Adrenal gland (tissue), 12 donors: ENCODE data around the gene CLDN5. TPM values are rescaled to one million over a fixed set of nuclear protein-coding genes. Genes with fewer than 3 reads are reported as not detected.

Experiments
- DNase-seq, 7 donors: peaks; one replicate each; pipeline ENCODE4 v3.0.0-alpha.2; 2019 to 2020
- H3K27ac ChIP-seq, 5 donors: fragments of 200-600 bp; sonication (generic) in 4 of 5; 1 replicate in 3 of 5; 2 replicates in 2 of 5; pipeline versions ENCODE4 v1.5.1 to v1.8.0; 2016 to 2020; ENCODE audit warnings: mild to moderate bottlenecking in 1 of 5
- H3K27me3 ChIP-seq: fragments of 200-600 bp; 2 replicates; pipeline ENCODE4 v1.8.0; 2021
- H3K36me3 ChIP-seq, 2 donors: fragments of 200-600 bp; replicated peaks in 1 of 2; 1 replicate in 1 of 2; 2 replicates in 1 of 2; pipeline versions ENCODE4 v1.5.1 to v1.8.0; 2018 to 2022
- H3K4me1 ChIP-seq, 2 donors: fragments of 200-600 bp; replicated peaks in 1 of 2; 1 replicate in 1 of 2; 2 replicates in 1 of 2; pipeline versions ENCODE4 v1.5.1 to v1.8.0; 2018 to 2021
- H3K4me3 ChIP-seq, 4 donors: fragments of 200-600 bp; sonication (generic) in 3 of 4; one replicate each; pipeline ENCODE4 v1.5.1; 2016 to 2018
- H3K9me3 ChIP-seq, 3 donors: fragments of 200-600 bp; sonication (generic) in 1 of 3; replicated peaks in 1 of 3; 1 replicate in 2 of 3; 2 replicates in 1 of 3; pipeline versions ENCODE4 v1.5.1 to v1.8.0; 2016 to 2021
- POLR2A ChIP-seq, 2 donors: fragments of 450-650 bp; IDR thresholded peaks; one replicate each; pipeline ENCODE4 v1.6.1; 2017; ENCODE audit warnings: antibody characterized with exemption in 2 of 2, mild to moderate bottlenecking in 2 of 2, moderate library complexity in 1 of 2
- WGBS, 4 donors: extraction: QIAGEN DNeasy Blood & Tissue Kit in 2 of 4; methylation state at CpG; one replicate each; pipeline versions ENCODE4 v1.1.5 to v1.1.7; 2013 to 2017; 5-methylcytosine and 5-hydroxymethylcytosine counted together
- intact Hi-C, 2 donors: fragments of 100-400 bp; cut with DNase I; formaldehyde crosslinking; loops; one replicate each; pipeline versions ENCODE4 v1.14.1 to v1.15.0; 2022 to 2023
- polyA plus RNA-seq, 3 donors: library from polyadenylated mRNA; stranded (reverse); fragments of 200-250 nt in 2 of 3; fragments of 350-450 nt in 1 of 3; fragmentation: Illumina TruSeq in 1 of 3; extraction: RNeasy Lipid Tissue Mini Kit (QIAGEN cat#74804) in 1 of 3; gene quantifications; one replicate each; pipeline ENCODE4 v1.2.3, GENCODE V29; 2013 to 2014
- total RNA-seq, 9 donors: library from RNA; depleted of rRNA in 4 of 9; stranded (reverse); fragments of >200 nt in 4 of 9; fragments of 120-200 nt in 1 of 9; fragmentation: NEBNext Ultra II Directional in 1 of 9; extraction: Animal tissue kit (Norgen Biotek cat#: 25700) in 1 of 9; gene quantifications; one replicate each; pipeline versions ENCODE4 v1.1.0 to v1.2.4, GENCODE V29; 2013 to 2023
- TF ChIP-seq, protein P1 (sequence below), 6 experiments: fragments of 450-650 bp in 4 of 6; fragments of 200-600 bp in 2 of 6; sonication (generic) in 1 of 6; IDR thresholded peaks; 1 replicate in 5 of 6; 2 replicates in 1 of 6; pipeline versions ENCODE4 v1.5.1 to v1.8.0; 2016 to 2021; ENCODE audit warnings: antibody characterized with exemption in 6 of 6, mild to moderate bottlenecking in 2 of 6, moderate library complexity in 1 of 6
- donor health status: healthy with polysubstance abuse.
- donor health status: Bipolar disorder and iron deficiency.
- donor health status: DM: yes; HTN: yes; CAD: no.
- donor health status: DM: no; HTN: no; CAD: no.
- donor health status: DM: no; HTN: no; CAD: no.
- donor health status: DM: yes; HTN: yes; CAD: no.

CLDN5 gene
- total and polyA plus RNA-seq, 12 donors: 0.40 to 122 (median 31.3) TPM

DNA sequence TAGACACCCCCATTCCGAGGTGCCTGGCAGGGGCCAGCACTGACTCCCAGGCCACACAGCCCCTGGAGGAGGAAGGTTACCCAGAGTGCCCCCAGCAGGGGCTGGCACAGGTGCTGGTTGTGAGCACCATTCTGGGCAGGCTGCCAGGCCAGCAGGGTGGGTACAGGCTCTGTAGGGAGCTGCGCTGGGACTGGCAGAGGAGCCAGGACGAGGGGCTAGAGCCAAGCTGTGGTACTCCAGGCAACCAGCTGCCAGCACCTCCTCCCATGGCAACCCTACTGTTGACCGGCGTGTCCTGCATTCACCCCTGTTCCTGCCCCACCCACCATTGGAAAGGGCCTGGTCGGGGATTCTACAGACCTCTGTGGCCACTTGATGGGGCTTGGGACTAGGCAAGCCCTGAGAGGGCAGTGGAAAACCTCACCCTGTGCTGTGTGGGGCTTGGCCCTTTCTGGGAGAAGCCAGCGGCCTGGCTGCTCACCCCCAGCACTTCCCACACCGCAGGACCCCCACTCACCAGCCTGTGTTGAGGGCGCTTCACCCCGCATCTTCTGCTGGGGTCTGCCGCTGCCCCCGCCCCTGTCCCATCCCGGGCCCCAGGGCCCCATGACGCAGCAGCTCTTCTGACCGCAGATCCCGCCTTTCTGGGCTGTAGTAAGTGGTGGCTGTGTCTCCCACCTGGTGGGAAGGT lies 1.9 kb downstream of the CLDN5 start:
- 69 to 81% (median 73%) methylated on average over 8 to 16 of the region's 16 CpGs for WGBS, 4 donors
- Histone ChIP-seq H3K4me3 (no peak overlapping the region), H3K9me3 (no peaks in the 10 kb centered on the region), H3K36me3 (no peaks in the 10 kb centered on the region), H3K4me1 (no peaks in the 10 kb centered on the region), H3K27me3 (peaks cover 37% of the 10 kb centered on the region), H3K27ac (no peak overlapping the region)
- DNase-seq: no peak
- intact Hi-C loops: no loop called here
- TF ChIP-seq, protein P1, sequence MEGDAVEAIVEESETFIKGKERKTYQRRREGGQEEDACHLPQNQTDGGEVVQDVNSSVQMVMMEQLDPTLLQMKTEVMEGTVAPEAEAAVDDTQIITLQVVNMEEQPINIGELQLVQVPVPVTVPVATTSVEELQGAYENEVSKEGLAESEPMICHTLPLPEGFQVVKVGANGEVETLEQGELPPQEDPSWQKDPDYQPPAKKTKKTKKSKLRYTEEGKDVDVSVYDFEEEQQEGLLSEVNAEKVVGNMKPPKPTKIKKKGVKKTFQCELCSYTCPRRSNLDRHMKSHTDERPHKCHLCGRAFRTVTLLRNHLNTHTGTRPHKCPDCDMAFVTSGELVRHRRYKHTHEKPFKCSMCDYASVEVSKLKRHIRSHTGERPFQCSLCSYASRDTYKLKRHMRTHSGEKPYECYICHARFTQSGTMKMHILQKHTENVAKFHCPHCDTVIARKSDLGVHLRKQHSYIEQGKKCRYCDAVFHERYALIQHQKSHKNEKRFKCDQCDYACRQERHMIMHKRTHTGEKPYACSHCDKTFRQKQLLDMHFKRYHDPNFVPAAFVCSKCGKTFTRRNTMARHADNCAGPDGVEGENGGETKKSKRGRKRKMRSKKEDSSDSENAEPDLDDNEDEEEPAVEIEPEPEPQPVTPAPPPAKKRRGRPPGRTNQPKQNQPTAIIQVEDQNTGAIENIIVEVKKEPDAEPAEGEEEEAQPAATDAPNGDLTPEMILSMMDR (IDR thresholded peaks at IDR 0.05): no peak
- no peak for TF ChIP-seq POLR2A (IDR thresholded peaks at IDR 0.05)

DNA sequence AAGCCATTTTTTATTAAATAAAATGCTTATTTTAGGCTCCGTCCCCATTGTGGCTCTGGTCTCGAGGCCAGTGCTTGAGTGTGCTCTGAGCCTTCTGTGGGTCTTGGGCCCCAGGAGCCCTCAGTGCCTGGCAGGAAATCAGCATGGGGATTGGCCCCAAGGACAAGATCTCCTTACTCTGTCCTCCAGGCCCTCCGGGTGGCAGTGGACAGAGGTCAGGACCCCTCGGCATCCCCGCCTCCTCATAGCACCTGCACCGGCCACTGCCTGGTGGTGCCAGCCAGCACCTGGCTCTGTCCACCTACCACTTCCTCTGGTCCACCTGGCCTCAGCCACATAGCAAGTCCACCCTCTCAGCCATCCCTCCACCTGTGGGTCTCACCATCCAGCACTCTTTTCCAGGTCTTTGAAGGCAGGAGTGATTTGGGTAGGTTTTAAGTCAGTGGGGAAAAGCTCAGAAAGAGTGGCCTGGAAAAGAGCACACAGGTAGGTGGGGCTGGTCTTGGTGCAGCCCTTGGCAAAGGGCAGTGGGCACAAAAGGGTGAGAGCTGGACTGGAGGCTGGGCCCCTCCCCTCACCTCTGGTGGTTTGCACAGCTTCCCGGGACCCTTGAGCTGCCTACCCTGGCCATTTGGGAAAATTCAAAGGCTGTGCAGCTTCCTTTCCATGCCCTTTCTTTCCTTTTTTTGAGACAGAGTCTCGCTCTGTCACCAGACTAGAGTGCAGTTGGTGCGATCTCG lies 3.5 kb downstream of the CLDN5 start:
- Histone ChIP-seq H3K27me3 (peaks cover 37% of the 10 kb centered on the region), H3K4me3 (no peak overlapping the region), H3K36me3 (no peaks in the 10 kb centered on the region), H3K9me3 (no peaks in the 10 kb centered on the region), H3K27ac (no peak overlapping the region), H3K4me1 (no peaks in the 10 kb centered on the region)
- intact Hi-C loops: no loop called here
- WGBS, 4 donors: 93 to 97% (median 95%) methylated on average over 7 to 10 of the region's 10 CpGs
- DNase-seq: no peak
- no peak for TF ChIP-seq POLR2A (IDR thresholded peaks at IDR 0.05)
- TF ChIP-seq, protein P1 (IDR thresholded peaks at IDR 0.05): no peak

DNA sequence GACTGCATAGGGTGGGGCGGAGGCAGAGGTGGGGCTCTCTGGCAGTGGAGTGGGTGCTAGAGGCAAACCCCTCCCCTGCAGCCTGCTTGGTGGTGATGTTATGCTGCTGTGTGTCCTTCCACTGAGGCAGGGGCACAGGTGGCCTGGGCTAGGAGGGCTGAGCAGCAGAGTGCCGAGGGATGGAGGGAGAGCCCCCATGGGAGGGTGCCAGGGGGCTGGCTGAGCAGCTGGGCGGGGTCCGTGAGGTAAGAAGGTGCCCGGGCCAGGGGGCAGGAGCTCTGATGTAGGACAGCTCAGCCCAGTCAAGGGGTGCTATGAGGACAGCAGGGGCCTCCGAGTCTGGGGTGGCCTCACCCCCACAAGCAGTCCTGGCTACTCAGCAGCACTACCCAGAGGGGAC lies 4.2 kb downstream of the CLDN5 start:
- peaks cover 30% of the 10 kb centered on the region for H3K27me3 ChIP-seq
- H3K36me3 ChIP-seq: no peaks in the 10 kb centered on the region
- H3K4me3 ChIP-seq: no peak overlapping the region
- intact Hi-C loops: no loop called here
- no peaks in the 10 kb centered on the region for H3K4me1 ChIP-seq
- H3K9me3 ChIP-seq: no peaks in the 10 kb centered on the region
- DNase-seq: no peak
- H3K27ac ChIP-seq: no peak overlapping the region
- 91 to 97% (median 92%) methylated on average over 6 of the region's 6 CpGs; no CpG with 5 or more reads in 1 of the 4 donors for WGBS, 4 donors
- TF ChIP-seq POLR2A (IDR thresholded peaks at IDR 0.05): no peak
- TF ChIP-seq, protein P1 (IDR thresholded peaks at IDR 0.05): no peak

DNA sequence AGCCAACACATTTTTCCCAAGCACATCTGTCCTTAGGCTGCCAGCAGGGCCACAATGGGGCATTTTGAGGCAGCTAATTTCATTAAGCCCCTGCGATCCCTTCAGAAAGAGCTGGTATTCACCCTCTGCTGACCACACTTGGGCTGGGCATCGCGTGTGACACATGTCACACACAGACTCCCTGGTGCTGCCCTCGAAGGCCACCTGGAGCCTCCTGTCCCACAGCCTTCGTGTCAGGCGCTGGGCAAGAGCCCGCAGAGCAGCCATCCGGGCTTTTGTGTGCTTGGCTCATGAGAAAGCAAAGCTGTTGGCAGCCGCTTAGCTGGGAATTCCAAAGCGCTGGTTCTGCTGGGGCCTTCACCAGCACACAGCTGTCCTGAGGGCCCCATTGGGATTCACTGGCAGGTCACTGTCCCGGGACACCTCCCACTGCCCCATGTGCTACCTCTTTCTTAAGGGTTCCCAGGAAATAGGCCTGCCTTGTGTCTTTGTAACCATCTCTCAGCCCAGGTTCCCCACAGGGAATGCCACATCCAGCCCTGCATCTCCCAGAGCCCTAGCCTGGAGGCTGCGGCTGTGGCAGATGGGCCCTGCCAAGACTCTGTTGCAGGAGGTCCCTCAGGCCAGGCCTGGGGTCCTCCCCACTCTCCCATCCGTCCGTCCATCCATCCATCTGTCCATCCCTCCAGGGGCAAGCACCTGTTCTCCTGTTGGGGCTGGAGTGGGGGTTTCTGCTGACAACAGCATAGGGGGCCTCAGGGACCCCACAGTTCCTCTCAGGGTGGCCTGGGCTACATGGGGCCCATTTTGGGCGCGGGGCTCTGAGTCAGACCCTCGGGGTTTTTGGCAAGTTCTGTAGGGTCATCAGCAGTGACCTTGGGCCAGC lies 4.9 kb downstream of the CLDN5 start:
- Histone ChIP-seq H3K4me3 (no peak overlapping the region), H3K27me3 (peaks cover 23% of the 10 kb centered on the region), H3K27ac (no peak overlapping the region), H3K36me3 (no peaks in the 10 kb centered on the region), H3K9me3 (no peaks in the 10 kb centered on the region), H3K4me1 (no peaks in the 10 kb centered on the region)
- TF ChIP-seq, protein P1 (IDR thresholded peaks at IDR 0.05): no peak
- TF ChIP-seq POLR2A (IDR thresholded peaks at IDR 0.05): no peak
- WGBS, 4 donors: 86 to 94% (median 91%) methylated on average over 14 to 17 of the region's 17 CpGs
- no peak for DNase-seq
- intact Hi-C loops: no loop called here
